Head of caudate nucleus (tissue), 42 donors: Measurements from ENCODE around the gene TMEM52B.
A peak's percentile ranks its signal among the peaks of the same experiment; 100 is the strongest.
"Not testable (repeated sequence)": the region's sequence is repeated elsewhere in the genome, so short reads cannot be mapped to it uniquely, and the experiment has no call there.

ENCODE experiments used
- DNase-seq, 42 donors: peaks; one replicate each; pipeline versions ENCODE4 v3.0.0 to v3.0.0-alpha.2; 2020 to 2021; ENCODE audit warnings: mixed read lengths in 7 of 42
- intact Hi-C: fragments of 100-400 bp; cut with DNase I; formaldehyde crosslinking; loops from one replicate; pipeline ENCODE4 v1.15.0; 2022

Gene TMEM52B

DNA sequence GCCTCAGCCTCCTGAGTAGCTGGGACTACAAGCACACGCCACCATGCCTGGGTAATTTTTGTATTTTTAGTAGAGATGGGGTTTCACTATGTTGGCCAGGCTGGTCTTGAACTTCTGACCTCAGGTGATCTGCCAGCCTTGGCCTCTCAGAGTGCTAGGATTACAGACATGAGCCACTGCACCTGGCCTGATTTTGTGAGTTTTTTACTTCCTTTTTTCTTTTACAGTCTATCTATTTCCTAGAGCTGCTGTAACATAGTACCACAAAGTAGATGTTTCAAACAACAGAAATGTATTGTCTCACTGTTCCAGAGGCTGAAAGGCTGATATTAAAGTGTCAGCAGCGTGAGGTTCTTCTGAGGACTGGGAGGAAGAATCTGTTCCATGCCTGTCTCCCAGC, 25.7 kb downstream of the TMEM52B start:
- DNase-seq, intact Hi-C loops: not testable (repeated sequence)

DNA sequence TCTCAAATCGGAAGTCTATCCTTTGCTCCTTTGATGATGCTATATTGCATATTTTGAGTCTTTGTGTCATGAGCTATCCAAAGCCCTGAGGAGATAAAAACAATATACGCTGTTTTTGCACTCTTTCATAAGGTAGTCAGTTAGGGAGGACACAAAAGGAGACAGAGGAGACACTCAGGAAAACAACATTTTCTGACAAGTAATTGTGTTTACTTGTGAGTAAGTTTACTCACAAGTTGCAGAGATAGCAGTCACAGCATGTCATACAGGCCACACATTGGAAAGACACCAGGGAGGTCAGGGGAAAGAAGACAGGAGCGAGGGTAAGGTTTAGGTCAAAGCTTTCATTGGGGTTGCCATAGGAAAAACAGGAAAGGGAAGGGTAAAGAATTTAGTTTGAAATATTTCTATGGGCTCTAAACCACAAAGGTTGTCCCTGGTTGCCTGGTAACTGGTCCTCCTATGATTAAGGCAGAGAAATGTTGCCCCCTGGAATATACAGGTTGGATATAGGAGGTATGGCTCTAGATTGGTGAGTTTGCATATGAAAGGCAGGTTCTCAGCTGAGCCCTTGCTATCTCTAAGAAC, 26.5 kb downstream of the TMEM52B start:
- intact Hi-C loops = no loop called here
- no peak for DNase-seq

DNA sequence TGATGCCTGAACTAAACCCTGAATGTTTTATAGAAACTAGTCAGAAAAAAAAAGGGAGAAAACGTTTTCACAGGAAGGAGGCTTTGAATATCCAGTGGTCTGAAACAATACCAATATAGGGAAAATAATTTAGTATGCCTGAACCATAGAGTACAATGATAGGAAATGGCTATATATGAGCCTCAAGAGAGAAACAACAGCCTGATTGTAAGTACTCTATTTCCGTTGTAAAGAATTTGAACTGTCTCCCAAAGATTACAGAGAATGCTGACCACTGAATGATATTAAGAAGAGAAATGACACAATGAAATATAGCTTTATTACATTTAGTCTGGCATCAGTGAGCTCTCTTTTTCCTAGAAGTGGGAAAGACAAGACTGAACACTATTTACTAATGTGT, 28.3 kb downstream of the TMEM52B start:
- DNase-seq = no peak
- intact Hi-C loops = no loop called here

DNA sequence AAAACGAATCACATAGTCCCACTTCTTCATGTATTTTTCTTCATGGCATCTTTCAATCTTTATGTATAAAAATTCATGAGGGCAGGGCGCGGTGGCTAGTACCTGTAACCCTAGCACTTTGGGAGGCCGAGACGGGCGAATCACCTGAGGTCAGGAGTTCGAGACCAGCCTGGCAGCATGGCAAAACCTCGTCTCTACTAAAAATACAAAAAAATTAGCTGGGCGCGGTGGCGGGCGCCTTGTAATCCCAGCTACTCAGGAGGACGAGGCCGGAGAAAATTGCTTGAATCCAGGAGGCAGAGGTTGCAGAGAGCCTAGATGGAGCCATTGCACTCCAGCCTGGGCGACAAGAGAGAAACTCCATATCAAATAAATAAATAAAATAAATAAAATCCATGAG, 31.4 kb downstream of the TMEM52B start:
- intact Hi-C loops = no loop called here
- DNase-seq = no peak

DNA sequence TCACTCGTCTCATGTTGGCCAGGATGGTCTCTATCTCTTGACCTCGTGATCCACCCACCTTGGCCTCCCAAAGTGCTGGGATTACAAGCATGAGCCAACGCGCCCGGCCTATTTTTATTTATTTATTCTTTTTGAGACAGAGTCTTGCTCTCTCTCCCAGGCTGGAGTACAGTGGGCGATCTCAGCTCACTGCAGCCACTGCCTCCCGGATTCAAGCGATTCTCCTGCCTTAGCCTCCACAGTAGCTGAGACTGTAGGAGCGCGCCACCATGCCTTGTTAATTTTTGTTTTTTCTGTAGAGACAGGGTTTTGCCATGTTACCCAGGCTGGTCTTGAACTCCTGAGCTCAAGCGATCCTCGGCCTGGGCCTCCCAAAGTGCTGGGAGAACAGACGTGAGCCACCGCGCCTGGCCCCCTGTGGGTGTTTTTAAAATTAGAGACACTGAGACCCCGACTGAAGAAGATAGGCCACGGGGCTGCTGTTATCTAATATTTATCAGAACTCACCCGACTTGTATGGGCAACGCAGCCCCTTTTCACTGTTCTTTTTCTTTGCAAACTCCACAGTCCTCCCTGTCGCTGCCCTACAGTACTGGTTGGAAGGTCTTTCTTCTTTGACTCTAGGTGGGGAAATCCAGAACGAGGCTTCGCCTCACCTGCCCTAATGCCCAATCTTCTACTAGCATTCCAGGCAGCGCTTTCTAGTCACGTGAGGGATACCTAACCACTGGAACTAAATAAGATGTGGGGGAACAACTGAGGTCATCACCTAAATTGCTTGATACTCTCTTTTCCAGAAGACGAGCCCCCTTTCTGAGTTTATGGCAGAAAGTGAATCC, 32.5 kb downstream of the TMEM52B start:
- intact Hi-C loops = no loop called here
- no peak for DNase-seq

DNA sequence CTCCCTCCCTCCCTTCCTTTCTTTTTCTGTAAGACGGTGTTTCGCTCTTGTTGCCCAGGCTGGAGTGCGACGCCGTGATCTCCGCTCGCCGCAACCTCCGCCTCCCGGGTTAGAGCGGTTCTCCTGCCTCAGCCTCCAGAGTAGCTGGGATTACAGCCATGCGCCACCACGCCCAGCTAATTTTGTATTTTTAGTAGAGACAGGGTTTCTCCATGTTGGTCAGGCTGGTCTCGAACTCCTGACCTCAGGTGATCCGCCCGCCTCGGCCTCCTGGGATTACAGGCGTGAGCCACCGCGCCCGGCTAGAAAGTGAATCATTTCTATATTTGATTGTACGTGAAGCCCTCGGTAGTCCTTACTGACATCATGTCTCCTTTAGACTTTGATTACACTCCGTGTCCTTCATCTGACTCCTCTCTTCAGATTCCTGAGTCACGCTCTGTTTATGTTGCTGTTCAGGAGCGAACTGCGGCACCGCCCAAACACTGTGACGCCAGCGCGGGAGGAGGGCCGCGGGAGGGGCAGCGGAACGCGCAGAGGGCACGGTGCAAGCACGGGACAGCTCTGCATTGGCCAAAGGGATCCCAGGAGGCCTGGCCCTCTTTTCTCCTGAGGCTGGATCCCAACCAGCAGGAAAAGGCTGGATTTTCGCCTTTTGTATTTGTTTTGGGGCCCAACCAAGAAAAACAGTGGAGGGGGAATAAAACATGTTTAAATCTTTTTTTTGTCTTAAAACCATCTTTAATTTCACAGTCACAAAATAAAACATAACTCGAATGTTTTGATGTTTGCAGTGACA, 33.3 kb downstream of the TMEM52B start:
- peak; percentile 89 to 97 (median 95) for DNase-seq
- intact Hi-C loops = no loop called here

DNA sequence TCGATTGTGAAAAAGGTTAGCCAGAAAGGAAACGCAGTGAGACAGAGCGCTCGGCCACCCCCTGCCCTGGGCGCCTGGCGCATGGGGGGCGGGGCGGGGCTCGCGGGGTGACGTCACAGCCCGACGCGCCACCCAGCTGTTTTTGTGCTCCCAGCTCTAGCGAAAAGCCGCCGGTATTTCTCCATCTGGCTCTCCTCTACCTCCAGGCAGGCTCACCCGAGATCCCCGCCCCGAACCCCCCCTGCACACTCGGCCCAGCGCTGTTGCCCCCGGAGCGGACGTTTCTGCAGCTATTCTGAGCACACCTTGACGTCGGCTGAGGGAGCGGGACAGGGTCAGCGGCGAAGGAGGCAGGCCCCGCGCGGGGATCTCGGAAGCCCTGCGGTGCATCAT, 33.9 kb downstream of the TMEM52B start, which contains the start of gene GABARAPL1:
Gene GABARAPL1 (plus strand): TSS at position 139 of the 393 bp plus-strand sequence. CDS start 253 bp downstream, at position 392.
- peak; percentile 69 to 94 (median 88) for DNase-seq
- intact Hi-C loops = no loop called here

DNA sequence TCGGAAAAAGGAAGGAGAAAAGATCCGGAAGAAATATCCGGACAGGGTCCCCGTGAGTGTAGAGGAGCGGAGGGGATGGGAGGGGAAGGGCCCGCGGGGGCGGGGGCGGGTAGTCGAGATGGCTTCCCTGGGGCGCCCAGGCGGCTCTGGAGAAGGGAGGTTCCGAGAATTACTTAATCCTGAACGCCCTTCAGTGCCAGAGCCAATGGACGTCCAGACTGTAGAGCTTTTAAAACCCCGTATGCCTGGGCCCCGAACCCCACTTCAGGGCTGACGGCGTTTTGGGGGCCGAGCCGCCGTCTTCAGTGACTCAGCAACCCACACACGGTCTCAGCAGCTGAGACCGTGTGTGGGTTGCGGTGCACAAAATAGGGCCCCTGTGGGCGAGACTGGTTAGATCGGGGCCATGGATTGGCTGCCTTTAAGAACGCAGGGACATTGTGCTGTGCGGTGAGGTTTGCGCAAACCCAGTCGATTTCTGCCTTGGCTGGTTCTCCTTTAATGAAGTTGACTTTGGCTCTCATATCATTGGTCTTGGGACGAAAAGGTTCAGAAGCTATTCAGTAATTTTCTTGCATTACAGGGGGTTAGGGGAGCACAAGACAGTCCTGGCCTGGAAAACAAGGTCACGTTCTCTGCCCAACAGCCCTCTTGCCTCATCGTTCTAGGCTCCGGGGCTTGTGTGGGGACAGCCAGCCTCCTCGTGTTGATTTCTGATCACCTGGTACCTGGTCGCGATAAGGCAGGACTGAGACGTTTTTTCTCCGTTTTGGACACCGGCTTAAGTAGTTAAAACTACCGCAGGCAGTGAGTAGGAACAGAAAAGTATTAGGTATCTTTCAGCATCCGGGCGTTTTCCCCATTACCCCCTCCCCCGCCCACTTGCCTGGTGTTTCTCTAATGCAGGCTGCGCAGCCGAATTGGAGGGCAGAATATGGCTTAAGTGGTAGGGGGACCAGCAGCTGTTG, 34.6 kb downstream of the TMEM52B start:
- intact Hi-C loops = no loop called here
- peak; percentile 57 to 91 (median 78) for DNase-seq

DNA sequence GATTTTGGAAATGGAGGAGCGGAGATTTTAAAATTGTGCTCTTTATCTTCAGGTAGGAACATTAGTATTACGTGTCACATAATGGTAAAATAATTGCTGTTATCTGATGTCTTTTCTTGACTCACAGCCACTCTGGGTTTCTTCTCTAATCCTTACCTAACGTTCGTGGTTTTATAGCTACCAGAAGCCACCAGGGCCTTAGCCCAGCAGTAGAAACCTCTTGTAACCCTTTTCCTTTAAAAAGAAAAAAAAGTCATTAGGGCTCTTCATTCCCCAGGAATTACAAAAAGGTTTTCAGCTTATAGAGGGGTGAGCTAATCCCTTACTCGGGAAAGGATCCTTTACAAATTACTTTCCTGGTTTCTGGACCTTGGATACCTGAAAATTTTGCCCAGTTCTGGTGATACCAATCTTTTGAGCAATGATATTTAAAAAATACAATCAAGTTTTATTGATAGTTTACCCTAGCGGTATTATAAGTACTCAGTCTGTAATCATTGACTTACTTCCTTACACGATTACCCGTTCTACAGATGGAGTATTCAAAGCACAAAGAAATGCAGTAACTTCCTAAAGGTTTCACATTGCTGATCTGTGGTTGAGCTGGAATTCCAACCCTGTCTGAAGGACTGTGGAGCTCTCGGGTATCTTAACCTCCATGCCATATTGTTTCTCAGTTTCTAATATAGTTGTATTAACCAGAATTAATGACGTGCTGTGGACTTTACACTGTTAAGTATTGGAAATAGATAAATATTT, 35.5 kb downstream of the TMEM52B start:
- no peak for DNase-seq

DNA sequence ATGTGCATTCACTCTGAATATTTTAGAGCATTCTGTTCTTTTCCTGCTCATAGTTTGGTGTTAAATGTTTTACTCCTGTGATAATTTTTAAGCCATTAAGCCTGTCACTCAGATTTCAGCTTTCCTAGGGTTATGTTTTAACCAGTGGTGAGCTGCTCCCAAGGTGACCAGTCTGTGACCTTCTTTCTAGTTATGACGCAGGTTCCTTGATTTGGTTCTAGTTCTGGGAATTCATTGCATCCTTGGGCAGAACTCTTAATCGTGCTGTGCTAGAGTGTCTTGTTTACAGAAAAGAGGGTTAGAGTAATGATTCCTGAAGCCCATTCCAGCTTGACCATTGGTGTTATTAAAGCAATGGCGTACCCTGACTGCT, 36.0 kb downstream of the TMEM52B start:
- intact Hi-C loops = no loop called here

More for the DNA sequence above, 35.5 kb downstream of the TMEM52B start:
- intact Hi-C loops = no loop called here

DNA sequence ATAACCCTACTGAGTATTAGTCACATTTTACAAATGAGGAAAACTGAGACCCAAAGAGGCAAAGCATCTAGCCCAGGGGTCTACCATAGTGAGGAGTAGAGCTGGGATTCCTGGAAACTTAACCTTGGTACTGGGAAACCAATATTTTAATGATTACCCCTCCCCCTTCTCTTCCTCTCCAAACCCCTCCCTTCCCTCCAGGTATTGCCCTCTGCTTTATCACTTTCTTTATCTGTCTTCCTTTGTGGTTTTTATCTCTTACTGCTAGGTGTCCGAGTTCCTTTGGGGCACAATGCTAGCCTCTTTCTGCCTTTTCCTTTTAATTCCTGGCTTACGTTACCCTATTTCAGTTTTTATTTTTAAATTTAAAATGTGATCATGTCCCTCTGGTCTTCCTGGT, 36.6 kb downstream of the TMEM52B start:
- intact Hi-C loops = no loop called here
- no peak for DNase-seq

More for the DNA sequence above, 36.0 kb downstream of the TMEM52B start:
- DNase-seq = no peak

DNA sequence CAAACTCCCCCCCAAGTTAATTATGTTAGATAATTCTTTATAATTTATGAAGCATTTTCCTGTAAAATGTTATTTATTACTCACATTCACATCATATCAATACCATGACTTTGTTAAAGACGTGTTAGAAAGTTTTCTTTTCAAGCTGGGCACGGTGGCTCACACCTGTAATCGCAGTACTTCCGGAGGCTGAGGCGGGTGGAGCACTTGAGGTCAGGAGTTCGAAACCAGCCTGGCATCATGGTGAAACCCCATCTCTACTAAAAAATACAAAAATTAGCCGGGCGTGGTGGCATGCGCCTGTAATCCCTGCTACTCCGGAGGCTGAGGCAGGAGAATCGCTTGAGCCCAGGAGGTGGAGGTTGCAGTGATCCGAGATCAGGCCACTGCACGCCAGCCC, 37.1 kb downstream of the TMEM52B start:
- DNase-seq, intact Hi-C loops: not testable (repeated sequence)

DNA sequence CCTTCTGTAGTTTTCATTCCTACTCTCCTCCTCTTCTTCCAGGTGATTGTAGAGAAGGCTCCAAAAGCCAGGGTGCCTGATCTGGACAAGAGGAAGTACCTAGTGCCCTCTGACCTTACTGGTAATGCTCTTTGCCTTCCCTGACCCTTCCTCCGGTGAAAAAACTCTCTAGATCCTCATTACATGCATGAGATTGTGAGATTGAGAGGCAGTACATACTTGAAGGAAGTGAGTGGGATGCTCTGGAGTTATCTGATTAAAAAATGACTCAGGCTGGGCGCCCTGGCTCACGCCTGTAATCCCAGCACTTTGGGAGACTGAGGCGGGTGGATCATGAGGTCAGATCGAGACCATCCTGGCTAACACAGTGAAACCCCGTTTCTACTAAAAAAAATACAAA, 39.2 kb downstream of the TMEM52B start:
- peak in 1 of 42 donors; percentile 35 for DNase-seq
- intact Hi-C loops = no loop called here

DNA sequence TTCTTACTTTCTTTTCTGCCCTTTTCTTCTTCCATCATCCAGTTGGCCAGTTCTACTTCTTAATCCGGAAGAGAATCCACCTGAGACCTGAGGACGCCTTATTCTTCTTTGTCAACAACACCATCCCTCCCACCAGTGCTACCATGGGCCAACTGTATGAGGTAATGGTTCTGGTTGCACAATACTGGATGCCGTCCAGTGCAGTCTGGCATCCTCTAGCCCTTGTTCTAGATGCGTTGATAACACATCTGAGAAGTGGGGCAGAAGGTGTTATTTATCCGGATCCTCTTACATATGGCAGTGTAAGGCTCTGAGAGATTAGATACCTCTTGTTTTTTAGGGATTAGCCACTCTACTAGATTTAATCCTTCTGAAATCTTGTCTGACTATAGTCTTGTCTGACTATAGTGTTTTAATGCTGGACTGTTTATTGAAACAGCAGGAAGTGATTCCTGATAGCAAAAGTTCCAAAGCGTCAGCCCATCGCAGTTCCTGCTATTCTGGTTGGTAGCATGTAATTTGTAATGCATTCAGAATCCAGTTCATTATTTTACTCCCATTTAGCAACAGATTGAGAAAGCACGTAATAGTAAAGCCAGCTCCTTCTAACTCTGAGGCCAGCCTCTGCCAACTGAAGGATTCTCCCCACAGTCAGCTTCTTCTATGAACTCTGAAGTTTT, 41.7 kb downstream of the TMEM52B start:
- DNase-seq = peak in 24 of 42 donors; percentile 23 to 77 (median 48)
- intact Hi-C loops = no loop called here

DNA sequence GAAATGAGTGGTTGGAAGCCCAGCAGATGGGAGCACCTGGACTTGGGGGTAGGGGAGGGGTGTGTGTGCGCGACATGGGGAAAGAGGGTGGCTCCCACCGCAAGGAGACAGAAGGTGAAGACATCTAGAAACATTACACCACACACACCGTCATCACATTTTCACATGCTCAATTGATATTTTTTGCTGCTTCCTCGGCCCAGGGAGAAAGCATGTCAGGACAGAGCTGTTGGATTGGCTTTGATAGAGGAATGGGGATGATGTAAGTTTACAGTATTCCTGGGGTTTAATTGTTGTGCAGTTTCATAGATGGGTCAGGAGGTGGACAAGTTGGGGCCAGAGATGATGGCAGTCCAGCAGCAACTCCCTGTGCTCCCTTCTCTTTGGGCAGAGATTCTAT, 43.0 kb downstream of the TMEM52B start:
- intact Hi-C loops = no loop called here
- DNase-seq = no peak

DNA sequence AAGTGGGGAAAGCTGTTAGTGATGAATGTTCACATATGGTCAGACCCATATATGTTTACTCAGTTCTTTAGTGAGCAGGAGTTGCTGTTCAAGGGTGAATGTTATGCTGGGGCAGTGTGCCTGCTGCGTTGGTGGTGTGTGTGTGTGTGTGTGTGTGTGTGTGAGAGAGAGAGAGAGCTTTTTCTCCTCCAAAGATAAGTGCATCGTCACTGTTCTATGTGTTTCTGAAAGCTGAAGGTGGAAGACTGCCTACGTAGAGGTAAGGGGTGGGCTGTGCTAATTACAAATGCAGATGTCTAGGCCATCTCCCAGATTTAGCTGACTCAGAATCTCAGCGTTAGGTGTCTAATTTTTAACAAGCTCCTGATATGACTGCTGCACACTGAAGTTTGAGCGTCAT, 44.4 kb downstream of the TMEM52B start:
- DNase-seq = peak in 30 of 42 donors; percentile 6 to 83 (median 42)
- intact Hi-C loops = no loop called here

DNA sequence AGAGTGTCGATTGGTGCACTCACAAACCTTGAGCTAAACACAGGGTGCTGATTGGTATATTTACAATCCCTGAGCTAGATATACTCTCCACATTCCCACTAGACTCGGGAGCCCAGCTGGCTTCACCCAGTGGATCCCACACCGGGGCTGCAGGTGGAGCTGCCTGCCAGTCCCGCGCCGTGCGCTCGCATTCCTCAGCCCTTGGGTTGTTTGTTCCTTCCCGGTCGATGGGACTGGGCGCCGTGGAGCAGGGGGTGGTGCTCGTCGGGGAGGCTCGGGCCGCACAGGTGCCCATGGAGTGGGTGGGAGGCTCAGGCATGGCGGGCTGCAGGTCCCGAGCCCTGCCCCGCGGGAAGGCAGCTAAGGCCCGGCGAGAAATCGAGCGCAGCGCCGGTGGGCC, 46.6 kb downstream of the TMEM52B start:
- DNase-seq, intact Hi-C loops: not testable (repeated sequence)
